A673 (cell line): ENCODE data around the gene CDH12. TPM values are rescaled to one million over a fixed set of nuclear protein-coding genes. Genes with fewer than 3 reads are reported as not detected.
A peak's percentile ranks its signal among the peaks of the same experiment; 100 is the strongest.

Source experiments
- BruUV-seq: library from RNA; stranded (reverse); fragments of 400-500 nt; replicated peaks from 2 replicates; lab custom pipeline; 2021; lab: Mats Ljungman, UMichigan
- CTCF ChIA-PET: fragments of 300-600 bp; sonication (Branson Sonifier 250); formaldehyde crosslinking; loops from one replicate; lab custom pipeline; 2022; ENCODE audit warnings: antibody characterized with exemption; lab: Charles Lee
- POLR2A ChIA-PET: fragments of 300-600 bp; sonication (Branson Sonifier 250); formaldehyde crosslinking; loops from one replicate; lab custom pipeline; 2022; ENCODE audit warnings: antibody characterized with exemption; ENCODE audit not compliant: low non-redundant PET; lab: Charles Lee
- DNase-seq: peaks from one replicate; pipeline ENCODE4 v3.0.0-alpha.2; 2015; ENCODE audit warnings: low spot score
- H3K27ac ChIP-seq: fragments of 200-600 bp; sonication (generic); 2 replicates; pipeline ENCODE4 v1.5.1; 2016; ENCODE audit warnings: mixed run types, low read depth, mild to moderate bottlenecking, mixed read lengths, antibody characterized with exemption, low read length; ENCODE audit not compliant: poor library complexity, severe bottlenecking
- H3K27me3 ChIP-seq: fragments of 200-600 bp; sonication (generic); replicated peaks from 2 replicates; pipeline ENCODE4 v1.6.1; 2017; ENCODE audit warnings: mixed run types, low read depth, mild to moderate bottlenecking, mixed read lengths, antibody characterized with exemption, low read length; ENCODE audit not compliant: insufficient read depth, poor library complexity
- H3K36me3 ChIP-seq: fragments of 200-600 bp; sonication (generic); 2 replicates; pipeline ENCODE4 v1.6.1; 2016; ENCODE audit warnings: mixed run types, mild to moderate bottlenecking, mixed read lengths, antibody characterized with exemption, low read length; ENCODE audit not compliant: insufficient read depth, poor library complexity, severe bottlenecking
- H3K4me1 ChIP-seq: fragments of 200-600 bp; sonication (generic); 2 replicates; pipeline ENCODE4 v1.6.1; 2017; ENCODE audit warnings: mixed run types, mild to moderate bottlenecking, mixed read lengths, antibody characterized with exemption, low read length; ENCODE audit not compliant: insufficient read depth, poor library complexity, severe bottlenecking
- H3K4me3 ChIP-seq: fragments of 200-600 bp; sonication (generic); 2 replicates; pipeline ENCODE4 v1.5.1; 2016; ENCODE audit warnings: low read depth, mixed run types, mild to moderate bottlenecking, mixed read lengths, low read length; ENCODE audit not compliant: poor library complexity, severe bottlenecking
- H3K9me3 ChIP-seq: fragments of 200-600 bp; sonication (generic); 2 replicates; pipeline ENCODE4 v1.6.1; 2016; ENCODE audit warnings: mixed run types, low read depth, mild to moderate bottlenecking, mixed read lengths, antibody characterized with exemption, low read length; ENCODE audit not compliant: poor library complexity, severe bottlenecking
- CTCF ChIP-seq: fragments of 300-800, 200-600 bp; sonication (generic); conservative IDR thresholded peaks from 2 replicates; pipeline ENCODE4 v1.5.1; 2017; ENCODE audit warnings: low read depth, mild to moderate bottlenecking, antibody characterized with exemption, low read length, moderate library complexity, mixed read lengths
- EZH2 ChIP-seq: fragments of 200-600 bp; sonication (generic); IDR thresholded peaks from 2 replicates; pipeline ENCODE4 v1.6.1; 2017; ENCODE audit warnings: borderline replicate concordance, low read depth, mild to moderate bottlenecking, mixed read lengths, antibody characterized with exemption, low read length; ENCODE audit not compliant: poor library complexity, severe bottlenecking
- intact Hi-C: fragments of 100-400 bp; cut with micrococcal nuclease; formaldehyde crosslinking; loops from one replicate; pipeline ENCODE4 v1.10.0; 2022; ENCODE audit not compliant: unreplicated experiment
- total RNA-seq: library from RNA; stranded (reverse); gene quantifications from 2 replicates; pipeline ENCODE4 v1.2.3, GENCODE V29; 2021

CDH12 gene
- total RNA-seq, 1 experiment from 2014 or later, result 39.5 TPM

- POLR2A ChIA-PET, result no interaction called here
- TF ChIP-seq CTCF, result no peak
- no peak for TF ChIP-seq EZH2
- Histone ChIP-seq H3K4me3 (no peak overlapping the region), H3K27me3 (no peaks in the 10 kb centered on the region), H3K27ac (no peak overlapping the region), H3K4me1 (no peaks in the 10 kb centered on the region), H3K36me3 (no peaks in the 10 kb centered on the region), H3K9me3 (no peaks in the 10 kb centered on the region)
- no TSS peak for BruUV-seq
- CTCF ChIA-PET, result no interaction called here
- no peak for DNase-seq
- intact Hi-C loops, result no loop called here
These were observed 480.1 kb downstream of the CDH12 start for GRCh38 chr5:22372826-22373660.

GRCh38 chr5:22372376-22372775 lies 480.8 kb downstream of the CDH12 start:
- DNase-seq, result peak; percentile 14
- intact Hi-C loops, result no loop called here
- BruUV-seq, result no TSS peak
- POLR2A ChIA-PET, result no interaction called here
- Histone ChIP-seq H3K27ac (no peak overlapping the region), H3K4me1 (no peaks in the 10 kb centered on the region), H3K9me3 (no peaks in the 10 kb centered on the region), H3K4me3 (no peak overlapping the region), H3K27me3 (no peaks in the 10 kb centered on the region), H3K36me3 (no peaks in the 10 kb centered on the region)
- CTCF ChIA-PET, result no interaction called here
- no peak for TF ChIP-seq EZH2
- no peak for TF ChIP-seq CTCF

GRCh38 chr5:22354956-22355355 lies 498.2 kb downstream of the CDH12 start:
- TF ChIP-seq CTCF (no peak), EZH2 (no peak)
- Histone ChIP-seq H3K27me3 (no peaks in the 10 kb centered on the region), H3K9me3 (no peaks in the 10 kb centered on the region), H3K36me3 (no peaks in the 10 kb centered on the region), H3K4me1 (no peaks in the 10 kb centered on the region), H3K27ac (no peak overlapping the region), H3K4me3 (no peak overlapping the region)
- POLR2A ChIA-PET, result no interaction called here
- CTCF ChIA-PET, result no interaction called here
- DNase-seq, result no peak
- intact Hi-C loops, result loop anchor here (10.0 kb wide), 1 partner anchor 540 kb away; no protein-coding TSS in a partner anchor
- no TSS peak for BruUV-seq
